Stimulated activated CD4-positive, alpha-beta T cell treated with anti-CD3 and anti-CD28 coated beads, Interleukin-1b, Interleukin-23, amount 100 ng/mL, for 48 hours (primary cell): ENCODE results near the gene CYP2S1.
A peak's percentile ranks its signal among the peaks of the same experiment; 100 is the strongest.

Experiments
- DNase-seq: peaks from one replicate; pipeline ENCODE4 v3.0.0-alpha.2; 2020

Gene CYP2S1

GRCh38 chr19:41195675-41196497 is 2.9 kb downstream of the CYP2S1 start:
- DNase-seq: no peak

DNA sequence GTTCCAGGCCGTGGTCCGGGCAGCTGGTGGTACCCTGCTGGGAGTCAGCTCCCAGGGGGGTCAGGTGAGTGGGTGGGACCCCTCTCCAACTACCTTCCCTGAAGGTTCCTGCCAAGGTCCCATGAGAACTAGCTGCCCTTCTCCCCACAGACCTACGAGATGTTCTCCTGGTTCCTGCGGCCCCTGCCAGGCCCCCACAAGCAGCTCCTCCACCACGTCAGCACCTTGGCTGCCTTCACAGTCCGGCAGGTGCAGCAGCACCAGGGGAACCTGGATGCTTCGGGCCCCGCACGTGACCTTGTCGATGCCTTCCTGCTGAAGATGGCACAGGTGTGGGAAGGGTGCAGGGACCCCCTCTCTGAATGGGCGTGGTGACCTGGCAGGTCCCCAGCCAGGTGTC is 5.5 kb downstream of the CYP2S1 start:
- DNase-seq: no peak

DNA sequence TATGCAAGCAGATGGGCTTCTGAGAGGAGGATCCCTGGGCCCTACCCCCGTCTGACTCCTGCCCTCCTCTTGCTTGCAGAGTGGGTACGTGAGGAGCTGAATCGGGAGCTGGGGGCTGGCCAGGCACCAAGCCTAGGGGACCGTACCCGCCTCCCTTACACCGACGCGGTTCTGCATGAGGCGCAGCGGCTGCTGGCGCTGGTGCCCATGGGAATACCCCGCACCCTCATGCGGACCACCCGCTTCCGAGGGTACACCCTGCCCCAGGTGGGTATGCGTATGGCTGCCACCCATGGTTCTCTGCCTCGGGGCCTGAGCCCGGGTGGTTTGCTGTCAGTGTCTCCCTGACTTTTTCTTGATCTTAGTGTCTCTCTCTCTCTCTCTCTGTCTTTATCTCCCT is 10.4 kb downstream of the CYP2S1 start:
- DNase-seq: no peak

DNA sequence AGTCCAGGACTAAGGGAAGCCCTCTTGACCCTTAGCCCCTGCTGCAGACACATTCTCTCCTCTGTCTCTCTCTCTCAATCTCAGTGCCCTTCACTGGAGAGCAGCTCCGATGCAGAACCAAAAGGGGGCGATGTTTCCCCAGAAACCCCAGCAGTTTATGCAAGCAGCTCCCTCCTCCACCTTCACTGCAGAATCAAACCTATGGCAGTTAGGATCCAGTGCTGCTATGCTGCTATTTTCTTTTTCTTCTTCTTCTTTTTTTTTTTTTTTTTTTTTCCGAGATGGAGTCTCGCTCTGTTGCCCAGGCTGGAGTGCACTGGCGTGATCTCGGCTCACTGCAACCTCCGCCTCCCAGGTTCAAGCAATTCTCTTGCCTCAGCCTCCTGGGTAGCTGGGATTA is 11.3 kb downstream of the CYP2S1 start:
- DNase-seq: peak; percentile 84

- DNase-seq: no peak
Observed at GRCh38 chr19:41205995-41206394, 13.0 kb downstream of the CYP2S1 start.

DNA sequence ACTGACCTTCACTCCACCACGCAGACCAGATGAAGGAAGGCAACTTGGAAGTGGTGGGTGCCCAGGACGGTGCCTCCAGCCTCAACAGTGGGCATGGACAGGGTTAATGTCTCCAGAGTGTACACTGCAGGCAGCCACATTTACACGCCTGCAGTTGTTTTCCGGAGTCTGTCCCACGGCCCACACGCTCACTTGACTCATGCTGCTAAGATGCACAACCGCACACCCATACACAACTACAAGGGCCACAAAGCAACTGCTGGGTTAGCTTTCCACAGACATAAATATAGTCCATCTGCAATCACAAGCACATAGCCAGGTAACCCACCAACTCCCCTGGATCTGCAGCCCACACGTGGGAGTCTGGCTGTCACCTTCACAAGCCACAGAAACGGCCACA is 13.4 kb downstream of the CYP2S1 start:
- DNase-seq: no peak

DNA sequence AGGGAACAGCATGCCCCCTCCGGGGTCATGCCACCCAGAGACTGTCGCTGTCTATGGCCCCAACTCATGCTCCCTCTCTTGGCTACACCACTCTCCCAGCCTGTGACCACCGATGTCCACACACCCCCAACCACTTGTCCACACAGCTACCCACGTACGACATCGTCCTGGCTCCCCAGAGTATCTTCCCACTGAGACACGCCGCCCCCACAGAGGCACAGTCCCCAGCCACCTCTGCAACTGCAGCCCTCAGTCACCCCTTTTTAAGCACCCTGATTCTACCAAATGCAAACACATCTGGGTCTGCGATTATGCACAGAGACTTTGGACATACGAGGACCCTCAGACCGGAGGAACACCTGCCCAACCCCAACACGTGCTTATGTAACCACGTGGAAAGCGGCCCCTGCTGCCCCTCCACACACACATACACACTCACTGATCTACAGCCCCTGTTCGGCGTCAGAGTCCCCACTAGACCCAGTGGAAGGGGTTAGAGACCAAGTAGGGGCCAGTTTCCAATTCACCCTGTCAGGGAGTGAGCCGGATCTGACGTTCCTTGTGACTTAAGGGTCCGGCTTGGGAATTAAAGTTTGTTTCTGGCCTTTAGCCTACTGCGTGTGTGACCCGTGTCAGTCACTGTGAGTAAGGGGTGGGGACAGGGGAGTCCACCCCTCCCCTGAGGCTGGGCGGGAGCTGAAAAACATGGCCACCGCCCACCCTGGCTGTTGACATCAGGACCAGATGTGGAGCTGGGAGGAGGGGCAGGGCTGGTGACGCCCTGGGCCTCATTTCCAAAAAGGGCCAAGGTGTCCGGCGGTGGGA is 14.1 kb downstream of the CYP2S1 start:
- DNase-seq: no peak

GRCh38 chr19:41214161-41214560 is 21.1 kb downstream of the CYP2S1 start:
- DNase-seq: no peak

DNA sequence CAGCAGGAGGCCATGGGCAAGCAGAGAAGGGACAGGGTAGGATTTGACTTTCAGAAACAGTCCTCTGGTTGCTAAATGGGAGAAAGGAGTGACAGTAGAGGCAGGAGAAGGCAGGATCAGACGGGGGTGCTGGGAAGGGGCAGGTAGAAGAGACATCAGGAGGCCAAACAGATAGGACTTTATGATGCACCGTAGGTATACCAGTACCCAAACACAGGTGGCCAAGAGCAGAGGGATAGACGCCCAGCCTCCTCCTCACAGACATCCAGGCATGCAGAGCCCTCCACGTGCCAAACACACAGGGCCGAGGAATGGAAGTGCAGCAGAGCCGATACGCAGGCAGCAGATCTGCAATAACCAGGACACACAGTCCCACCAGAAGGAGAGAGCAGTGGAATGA is 24.7 kb downstream of the CYP2S1 start:
- no peak for DNase-seq

GRCh38 chr19:41218249-41218614 is 25.2 kb downstream of the CYP2S1 start:
- DNase-seq: no peak

- DNase-seq: no peak
Observed at GRCh38 chr19:41218615-41219507, 25.8 kb downstream of the CYP2S1 start, which contains the start of gene AXL. Gene AXL (plus strand): TSS chr19:41219223. CDS start chr19:41219393, 170 bp downstream.

DNA sequence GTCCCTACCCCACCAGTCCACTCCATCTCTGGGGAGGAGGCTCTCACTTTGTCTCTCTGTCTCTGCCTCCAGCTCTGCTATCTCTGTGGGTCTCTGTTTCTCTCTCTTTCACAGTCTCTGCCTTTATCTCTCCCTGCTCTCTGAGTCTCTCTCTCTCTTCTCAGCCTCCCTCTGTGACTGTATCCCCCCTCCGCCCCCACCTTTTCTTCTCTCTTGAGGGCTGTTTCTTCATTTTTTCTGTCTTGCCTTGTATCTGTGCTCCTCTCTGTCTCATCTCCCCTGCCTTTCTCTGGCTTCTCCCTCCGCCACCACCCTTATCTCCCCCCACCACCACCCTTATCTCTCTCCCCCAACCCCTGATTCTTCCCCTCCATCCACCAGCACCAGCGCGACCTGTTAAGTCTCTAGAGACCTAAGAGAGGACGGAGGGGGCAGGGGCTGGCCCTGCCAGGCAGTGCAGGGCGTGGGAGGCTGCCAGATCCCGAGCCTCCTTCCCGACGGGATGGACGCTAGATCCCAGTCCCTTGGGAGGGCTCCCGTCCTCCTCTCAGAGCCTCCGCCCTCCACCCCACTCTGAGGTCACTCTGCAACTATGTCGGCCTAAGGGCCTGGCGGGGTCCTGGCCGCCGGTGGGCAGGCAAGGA is 27.0 kb downstream of the CYP2S1 start:
- DNase-seq: no peak

DNA sequence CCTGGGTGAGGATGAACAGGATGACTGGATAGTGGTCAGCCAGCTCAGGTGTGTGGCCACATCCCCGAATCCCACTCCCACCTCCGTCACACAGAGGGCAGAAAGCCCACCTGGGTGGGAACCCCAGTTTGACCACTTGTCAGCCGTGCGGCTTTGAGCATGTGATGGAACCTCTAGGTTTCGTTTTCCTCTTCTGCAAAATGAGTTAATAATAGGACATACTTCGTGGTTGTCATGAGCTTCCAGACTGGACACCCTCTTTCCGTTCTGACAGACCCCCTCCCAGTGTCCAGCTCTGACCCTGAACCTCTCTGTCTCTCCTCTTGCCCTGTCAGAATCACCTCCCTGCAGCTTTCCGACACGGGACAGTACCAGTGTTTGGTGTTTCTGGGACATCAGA is 27.8 kb downstream of the CYP2S1 start:
- DNase-seq: no peak

DNA sequence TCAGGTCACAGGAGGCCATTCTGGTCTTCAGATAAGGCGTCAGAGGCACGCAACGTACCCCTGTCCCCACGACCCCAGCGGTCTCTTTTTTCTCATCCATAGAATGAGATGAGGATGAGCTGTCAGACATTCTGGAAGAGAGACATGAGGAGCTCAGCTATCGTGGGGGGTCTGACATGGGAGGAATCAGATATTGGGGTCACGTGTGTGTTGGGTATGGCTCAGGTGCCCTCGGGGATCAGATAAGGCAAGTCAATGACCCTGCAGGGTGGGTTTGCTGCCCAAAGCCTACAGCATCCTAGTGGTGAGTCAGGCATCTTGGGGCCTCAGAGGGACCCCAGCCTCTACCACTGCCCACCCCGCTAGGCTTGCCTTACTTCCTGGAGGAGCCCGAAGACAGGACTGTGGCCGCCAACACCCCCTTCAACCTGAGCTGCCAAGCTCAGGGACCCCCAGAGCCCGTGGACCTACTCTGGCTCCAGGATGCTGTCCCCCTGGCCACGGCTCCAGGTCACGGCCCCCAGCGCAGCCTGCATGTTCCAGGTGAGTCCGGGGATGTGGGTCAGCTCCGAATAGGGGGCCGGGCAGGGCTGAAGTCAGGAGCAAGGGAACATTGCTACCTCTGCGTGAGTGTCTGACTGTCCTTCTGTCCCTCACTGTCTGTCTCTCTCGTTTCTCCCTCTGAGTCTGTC is 28.6 kb downstream of the CYP2S1 start:
- DNase-seq: no peak

- DNase-seq: no peak
Observed at GRCh38 chr19:41222240-41222639, 29.2 kb downstream of the CYP2S1 start.

- no peak for DNase-seq
Observed at GRCh38 chr19:41223431-41224234, 30.6 kb downstream of the CYP2S1 start.

DNA sequence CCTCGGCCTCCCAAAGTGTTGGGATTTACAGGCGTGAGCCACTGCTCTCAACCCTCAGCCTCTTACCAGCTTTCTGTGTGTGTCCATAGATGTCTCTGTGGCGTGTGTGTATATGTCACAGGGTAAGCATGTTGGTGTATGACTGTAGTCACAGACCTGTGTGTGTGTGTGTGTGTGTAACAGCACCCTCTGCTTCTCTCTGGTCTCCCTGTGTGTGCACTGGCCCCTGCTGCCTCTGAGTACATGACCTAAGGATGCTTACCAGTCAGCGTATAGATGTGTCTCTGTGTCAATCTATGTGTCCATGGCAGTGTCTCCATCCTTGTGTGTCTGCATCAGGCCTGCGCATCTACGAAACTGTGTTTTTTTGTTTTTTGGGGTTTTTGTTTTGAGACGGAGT is 31.6 kb downstream of the CYP2S1 start:
- no peak for DNase-seq

DNA sequence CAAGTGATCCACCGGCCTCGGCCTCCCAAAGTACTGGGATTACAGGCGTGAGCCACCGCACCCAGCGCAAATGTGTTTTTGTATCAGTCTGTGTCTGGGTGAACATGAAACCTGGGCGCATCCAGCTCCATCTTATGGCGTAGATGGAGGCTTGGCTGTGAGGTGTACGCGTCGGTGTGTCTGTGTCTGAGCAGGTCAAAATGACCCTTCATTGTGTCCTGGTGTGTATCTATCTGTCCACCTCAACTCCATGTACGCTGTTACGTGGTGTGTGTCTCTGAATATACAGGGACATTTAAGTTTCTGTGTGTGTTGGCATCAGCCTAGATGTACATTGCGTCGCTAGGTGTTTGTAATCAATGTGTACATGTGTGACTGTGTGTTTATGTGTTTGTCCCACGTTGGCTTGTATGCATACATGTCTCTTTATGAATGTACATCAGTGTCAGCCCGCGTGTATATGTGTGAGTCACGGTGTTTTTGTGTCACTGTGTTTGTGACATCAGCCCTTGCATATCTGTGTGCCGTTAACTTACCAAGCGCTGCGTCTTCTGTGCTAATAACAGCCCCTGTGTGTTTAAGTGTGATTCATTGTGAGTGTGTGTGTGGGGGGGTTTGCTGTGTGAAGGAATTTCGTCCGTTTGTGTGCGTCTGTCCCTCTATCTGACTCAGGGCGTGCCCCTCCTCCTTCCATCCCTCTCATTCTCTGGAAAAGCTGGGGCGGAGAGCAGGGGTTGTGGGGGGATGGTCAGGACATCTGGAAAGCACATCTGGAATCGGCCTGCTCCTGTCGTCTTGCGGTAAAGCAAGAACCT is 32.4 kb downstream of the CYP2S1 start:
- DNase-seq: peak; percentile 77

DNA sequence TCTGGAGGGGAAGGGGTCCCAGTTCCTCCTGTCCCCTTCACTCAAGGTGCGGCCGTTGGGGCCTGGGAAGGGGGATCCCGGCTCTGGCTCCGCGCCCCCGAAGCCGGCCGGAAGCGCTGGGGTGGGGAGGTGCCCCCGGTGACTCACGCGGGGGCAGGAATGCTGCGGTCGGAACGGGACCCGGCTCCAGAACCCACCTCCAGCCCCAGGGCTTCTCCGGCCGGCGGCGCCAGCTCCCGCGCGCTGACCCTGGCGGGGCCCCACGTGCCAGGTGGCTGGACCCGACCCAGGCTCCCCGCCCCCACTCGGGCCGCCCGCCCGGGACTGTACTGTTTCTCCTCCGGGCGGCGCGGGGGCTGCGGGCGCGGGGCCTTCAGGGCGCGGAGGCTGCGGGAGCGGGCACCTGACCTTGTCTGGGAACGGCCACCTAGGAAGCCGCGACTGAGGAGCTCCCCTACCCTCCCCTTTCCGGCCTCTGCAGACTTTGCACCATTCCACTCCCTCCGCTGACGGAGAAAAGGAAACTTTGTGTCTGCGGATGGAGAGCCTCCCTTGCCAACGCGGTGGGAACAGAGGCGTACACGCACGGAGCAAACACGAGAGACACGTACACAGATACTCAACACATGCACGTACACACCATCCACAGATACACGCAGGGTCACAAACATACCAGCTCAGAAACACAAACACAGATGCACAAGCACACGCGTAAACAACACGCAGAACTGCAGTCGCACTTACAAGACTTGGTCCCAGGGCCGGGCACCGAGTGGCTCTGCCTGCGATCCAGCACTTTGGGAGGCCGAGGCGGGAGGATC is 33.2 kb downstream of the CYP2S1 start:
- peak; percentile 32 for DNase-seq
